Measurements from ENCODE around the gene TECTB.

TECTB gene

DNA sequence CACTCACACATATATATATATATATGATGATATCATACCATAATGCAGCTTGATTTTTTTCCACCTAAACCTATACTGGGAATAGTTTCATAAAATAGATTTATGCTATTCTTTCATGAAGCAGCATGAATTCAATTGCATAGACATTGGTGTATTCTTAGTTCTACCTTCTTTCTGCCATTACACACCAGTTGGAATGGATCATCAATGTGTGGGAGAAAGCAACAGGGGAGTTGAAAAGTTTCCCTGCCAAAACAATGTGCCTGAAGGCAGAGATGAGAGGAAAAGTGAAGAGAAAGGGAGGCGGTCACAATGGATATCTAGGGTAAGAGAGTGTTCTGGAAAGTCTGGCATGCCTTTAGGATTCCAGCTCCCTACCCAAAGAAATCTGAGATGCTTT is 65.6 kb downstream of the TECTB start:
- DNase-seq = no peak

DNA sequence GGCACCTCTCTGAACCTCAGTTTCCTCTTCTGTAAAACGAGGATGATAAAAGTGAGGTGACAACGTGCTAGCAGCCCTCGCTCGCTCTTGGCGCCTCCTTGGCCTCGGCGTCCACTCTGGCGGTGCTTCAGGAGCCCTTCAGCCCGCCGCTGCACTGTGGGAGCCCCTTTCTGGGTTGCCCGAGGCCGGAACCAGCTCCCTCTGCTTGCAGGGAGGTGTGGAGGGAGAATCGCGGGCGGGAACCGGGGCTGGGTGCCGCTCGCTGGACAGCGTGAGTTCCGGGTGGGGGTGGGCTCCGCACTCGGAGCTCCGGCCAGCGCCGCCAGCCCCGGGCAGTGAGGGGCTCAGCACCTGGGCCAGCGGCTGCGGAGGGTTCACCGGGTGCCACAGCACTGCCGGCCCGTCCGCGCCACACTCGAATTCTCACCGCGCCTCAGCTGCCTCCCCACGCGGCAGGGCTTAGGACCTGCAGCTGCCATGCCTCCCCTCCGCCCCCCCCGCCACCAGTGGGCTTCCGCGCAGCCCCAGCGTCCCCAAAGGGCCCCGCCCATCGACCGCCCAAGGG is 66.4 kb downstream of the TECTB start:
- no peak for DNase-seq

DNA sequence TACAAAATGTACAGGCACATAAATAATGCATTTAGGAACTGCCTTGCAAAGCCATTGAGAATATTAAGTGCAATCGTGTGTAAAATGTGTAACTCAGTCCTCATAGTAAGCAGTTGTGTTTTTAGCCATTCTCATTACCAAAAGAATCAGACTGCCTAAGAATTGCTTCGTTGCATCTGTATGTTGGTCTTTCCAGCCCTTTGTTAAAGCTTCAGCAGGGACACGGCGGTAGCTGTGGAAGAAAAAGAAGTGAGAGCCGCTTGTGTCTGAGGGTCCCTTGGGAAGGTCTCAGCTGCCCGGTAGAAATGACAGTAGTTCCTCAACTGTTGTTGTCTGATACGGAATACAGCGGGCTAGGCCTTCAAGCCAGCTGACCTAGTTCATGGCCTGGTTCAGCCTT is 67.9 kb downstream of the TECTB start:
- DNase-seq = no peak

DNA sequence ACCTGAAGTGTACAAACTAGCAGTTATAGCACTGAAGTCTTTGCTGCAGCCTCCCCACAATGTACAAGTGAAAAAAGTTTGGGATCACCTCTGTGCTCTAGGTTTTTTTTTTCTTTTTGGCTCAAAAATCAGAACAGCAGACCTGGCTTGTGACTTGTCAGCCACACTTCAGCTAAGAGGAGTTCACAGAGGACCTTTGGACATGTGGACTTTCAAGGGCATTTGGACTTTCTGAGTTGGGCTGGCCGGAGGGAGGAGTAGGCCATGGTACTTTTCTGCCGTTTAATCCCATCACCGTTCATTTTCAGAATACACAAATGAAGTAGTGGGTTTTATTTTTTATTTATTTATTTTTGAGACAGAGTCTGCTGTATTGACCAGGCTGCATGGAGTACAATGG is 68.8 kb downstream of the TECTB start:
- DNase-seq = no peak

DNA sequence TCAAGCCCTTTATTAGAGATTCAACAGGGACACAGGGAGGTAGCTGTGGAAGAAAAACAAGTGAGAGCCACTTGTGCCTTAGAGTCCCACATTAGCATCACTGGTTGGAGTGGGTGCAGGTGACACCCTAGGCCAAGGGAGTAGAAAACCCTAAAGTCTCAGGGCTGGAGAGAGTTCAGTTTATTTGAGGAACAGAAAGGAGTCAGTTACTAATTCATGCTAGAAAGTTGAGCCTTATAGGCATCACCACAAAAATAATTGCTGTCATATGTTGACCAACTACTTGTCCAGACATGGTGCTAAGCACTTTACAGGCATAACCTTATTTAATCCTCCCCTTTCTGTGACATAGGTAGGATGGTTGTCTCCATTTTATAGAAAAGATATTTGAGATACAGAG is 69.8 kb downstream of the TECTB start:
- DNase-seq = no peak

Measured in SHP77 (cell line).